Measurements from ENCODE around the gene ANKRD12. TPM values are rescaled to one million over a fixed set of nuclear protein-coding genes. Genes with fewer than 3 reads are reported as not detected.

Gene ANKRD12
- total and polyA plus RNA-seq, 4 donors, result 2.7 to 59.7 (median 17.3) TPM

- TF ChIP-seq TAF1 (conservative IDR thresholded peaks at IDR 0.05) (no peak), NR2F2 (IDR thresholded peaks at IDR 0.05) (no peak), REST (IDR thresholded peaks at IDR 0.05) (no peak), HNF4A (conservative IDR thresholded peaks at IDR 0.05) (no peak)
Observed at GRCh38 chr18:9237981-9238380, 101.4 kb downstream of the ANKRD12 start (continued).

GRCh38 chr18:9239720-9240119 lies 103.1 kb downstream of the ANKRD12 start:
- no peaks in the 10 kb centered on the region for H3K4me1 ChIP-seq (ENCODE audit: control insufficient read depth in 4 of 4, insufficient read depth in 4 of 4, low read length in 3 of 4)
- no peak overlapping the region for H3K4me3 ChIP-seq (ENCODE audit: low read depth in 1 of 3, low read length in 3 of 3)
- no peak overlapping the region for H3K27ac ChIP-seq (ENCODE audit: low read depth in 1 of 2, low read length in 2 of 2)
- TF ChIP-seq JUND (IDR thresholded peaks at IDR 0.05), result no peak
- no peak for TF ChIP-seq EGR1 (IDR thresholded peaks at IDR 0.05; ENCODE audit: low read depth in 2 of 2)
- TF ChIP-seq HNF4G (IDR thresholded peaks at IDR 0.05), result no peak
- TF ChIP-seq RAD21 (IDR thresholded peaks at IDR 0.05), result no peak
- no peak for TF ChIP-seq RXRA (IDR thresholded peaks at IDR 0.05)
- TF ChIP-seq SP1 (IDR thresholded peaks at IDR 0.05), result no peak
- TF ChIP-seq MAX (IDR thresholded peaks at IDR 0.05), result no peak
- no peak for TF ChIP-seq REST (IDR thresholded peaks at IDR 0.05)
- TF ChIP-seq ZBTB33 (IDR thresholded peaks at IDR 0.05), result no peak
- TF ChIP-seq YY1 (IDR thresholded peaks at IDR 0.05), result no peak
- no peak for TF ChIP-seq FOXA1 (IDR thresholded peaks at IDR 0.05)
- TF ChIP-seq NR2F2 (IDR thresholded peaks at IDR 0.05), result no peak
- TF ChIP-seq TAF1 (conservative IDR thresholded peaks at IDR 0.05), result no peak
- peaks cover 4 to 26% (median 6%) of the 10 kb centered on the region in 4 donors for H3K36me3 ChIP-seq (ENCODE audit: control insufficient read depth in 4 of 4, insufficient read depth in 3 of 4, low read depth in 1 of 4, low read length in 3 of 4)
- no peak for DNase-seq (ENCODE audit: low spot score)
- H3K9me3 ChIP-seq (ENCODE audit: control insufficient read depth in 4 of 4, low read length in 3 of 4), result no peaks in the 10 kb centered on the region
- H3K27me3 ChIP-seq (ENCODE audit: control insufficient read depth in 4 of 4, insufficient read depth in 4 of 4, low read length in 3 of 4), result no peaks in the 10 kb centered on the region
- 90% methylated on average over 1 of the region's 1 CpG for WGBS
- H3K9ac ChIP-seq (ENCODE audit: low read depth in 1 of 2, low read length in 2 of 2), result no peak overlapping the region

Measured in liver (tissue), 9 donors.